Endothelial cell of umbilical vein (primary cell): ENCODE measurements around the gene TSPAN18.

Experiments used
- CTCF ChIP-seq, 2 donors: IDR thresholded peaks; 1 replicate in 1 of 2; 2 replicates in 1 of 2; pipeline ENCODE4 v1.5.1; 2011; ENCODE audit warnings: low read length in 2 of 2, mild to moderate bottlenecking in 2 of 2, moderate library complexity in 2 of 2, control low read depth in 1 of 2, inconsistent platforms in 1 of 2, low read depth in 1 of 2; ENCODE audit not compliant: insufficient read depth in 1 of 2; ENCODE audit errors: extremely low read depth in 1 of 2
- EZH2 ChIP-seq: IDR thresholded peaks from 2 replicates; pipeline ENCODE4 v1.6.1; 2012; ENCODE audit warnings: borderline replicate concordance, low read depth, mild to moderate bottlenecking, moderate library complexity, low read length, inconsistent platforms; ENCODE audit not compliant: severe bottlenecking
- MAX ChIP-seq: IDR thresholded peaks from 2 replicates; pipeline ENCODE4 v1.6.1; 2011; ENCODE audit not compliant: insufficient read depth, insufficient read length
- POLR2A ChIP-seq: IDR thresholded peaks from 2 replicates; pipeline ENCODE4 v1.6.1; 2012; ENCODE audit warnings: low read depth, mild to moderate bottlenecking, control low read depth, low read length

GRCh38 chr11:44750551-44751465 lies 24.0 kb downstream of the TSPAN18 start:
- TF ChIP-seq EZH2 (no peak), POLR2A (no peak), CTCF (IDR thresholded peaks at IDR 0.05; ENCODE audit: extremely low read depth in 1 of 2, insufficient read depth in 1 of 2, low read depth in 1 of 2, low read length in 2 of 2) (no peak), MAX (no peak)
